Measurements from ENCODE around the gene TMEM132E.

The TMEM132E gene

DNA sequence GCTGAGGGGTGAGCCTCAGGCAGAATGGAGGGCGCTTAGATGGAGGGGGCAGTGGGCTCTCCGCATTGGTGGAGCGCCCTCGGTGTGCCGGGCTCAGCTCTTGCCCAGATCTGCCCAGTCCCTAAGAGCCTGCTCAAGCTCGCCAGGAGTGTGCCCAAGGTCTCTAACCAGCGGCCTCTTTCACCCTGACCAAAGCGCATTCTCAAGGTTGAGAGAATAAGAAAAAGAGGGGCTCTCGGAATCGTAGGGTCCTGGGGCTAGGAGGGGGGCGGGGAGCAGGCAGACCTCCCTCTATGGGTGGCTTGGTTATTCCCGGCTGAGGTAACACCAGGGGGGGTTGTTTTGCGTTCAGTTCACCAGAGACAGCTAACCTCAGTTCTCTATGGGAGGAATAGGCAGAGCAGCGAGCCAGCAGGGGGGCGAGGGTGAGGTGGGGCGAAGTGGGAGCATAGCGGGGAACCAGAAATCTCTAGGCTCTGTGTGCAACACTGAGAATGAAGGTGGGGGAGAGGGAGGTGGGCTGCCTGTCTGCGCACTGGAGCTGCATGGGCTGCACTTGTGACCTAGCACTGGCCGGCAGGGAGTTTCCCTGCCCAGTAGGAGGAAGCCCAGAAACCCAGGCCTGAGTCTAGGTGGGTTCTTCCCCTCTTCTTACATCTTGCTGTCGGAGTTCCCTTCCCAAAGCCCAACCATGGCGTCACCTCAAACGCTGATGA lies 3.0 kb downstream of the TMEM132E start:
- Histone ChIP-seq H3K4me1 (ENCODE audit: low read length) (no peaks in the 10 kb centered on the region), H3K27ac (ENCODE audit: low read length) (no peak overlapping the region), H2AFZ (ENCODE audit: low read depth, low read length) (no peak overlapping the region), H3K4me2 (ENCODE audit: low read length) (no peak overlapping the region), H3K36me3 (replicated peaks; ENCODE audit: low read depth, low read length) (no peaks in the 10 kb centered on the region), H3K27me3 (ENCODE audit: low read depth, low read length) (peaks cover 40% of the 10 kb centered on the region), H3K79me2 (ENCODE audit: low read length) (no peaks in the 10 kb centered on the region), H4K20me1 (ENCODE audit: insufficient read depth, low read length) (no peaks in the 10 kb centered on the region), H3K4me3 (ENCODE audit: low read length) (no peak overlapping the region), H3K9me3 (ENCODE audit: insufficient read depth, low read length) (no peaks in the 10 kb centered on the region), H3K9ac (ENCODE audit: low read length) (no peak overlapping the region)
- no peak for TF ChIP-seq EZH2phosphoT487 (IDR thresholded peaks at IDR 0.05; ENCODE audit: low read depth)
- TF ChIP-seq, protein P1, sequence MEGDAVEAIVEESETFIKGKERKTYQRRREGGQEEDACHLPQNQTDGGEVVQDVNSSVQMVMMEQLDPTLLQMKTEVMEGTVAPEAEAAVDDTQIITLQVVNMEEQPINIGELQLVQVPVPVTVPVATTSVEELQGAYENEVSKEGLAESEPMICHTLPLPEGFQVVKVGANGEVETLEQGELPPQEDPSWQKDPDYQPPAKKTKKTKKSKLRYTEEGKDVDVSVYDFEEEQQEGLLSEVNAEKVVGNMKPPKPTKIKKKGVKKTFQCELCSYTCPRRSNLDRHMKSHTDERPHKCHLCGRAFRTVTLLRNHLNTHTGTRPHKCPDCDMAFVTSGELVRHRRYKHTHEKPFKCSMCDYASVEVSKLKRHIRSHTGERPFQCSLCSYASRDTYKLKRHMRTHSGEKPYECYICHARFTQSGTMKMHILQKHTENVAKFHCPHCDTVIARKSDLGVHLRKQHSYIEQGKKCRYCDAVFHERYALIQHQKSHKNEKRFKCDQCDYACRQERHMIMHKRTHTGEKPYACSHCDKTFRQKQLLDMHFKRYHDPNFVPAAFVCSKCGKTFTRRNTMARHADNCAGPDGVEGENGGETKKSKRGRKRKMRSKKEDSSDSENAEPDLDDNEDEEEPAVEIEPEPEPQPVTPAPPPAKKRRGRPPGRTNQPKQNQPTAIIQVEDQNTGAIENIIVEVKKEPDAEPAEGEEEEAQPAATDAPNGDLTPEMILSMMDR (IDR thresholded peaks at IDR 0.05; ENCODE audit: low read depth, low read length) = no peak

DNA sequence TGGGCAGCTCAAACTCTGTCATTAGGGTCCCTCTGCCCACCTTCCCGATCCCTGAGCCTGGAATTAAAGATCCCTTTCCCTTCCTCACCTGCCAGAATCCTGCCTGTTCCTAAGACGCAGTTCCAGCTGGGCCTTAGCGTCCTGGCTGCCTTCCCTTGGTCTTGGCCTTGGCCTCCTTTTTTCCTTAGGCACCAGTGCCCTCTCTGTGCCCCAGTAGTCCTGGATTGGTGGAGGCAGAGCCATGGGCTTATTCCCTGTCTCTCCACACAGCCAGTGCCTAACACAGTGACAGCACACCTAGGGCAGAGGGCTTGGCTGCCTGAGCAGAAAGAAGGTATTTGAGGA lies 3.5 kb downstream of the TMEM132E start:
- H3K79me2 ChIP-seq (ENCODE audit: low read length) = no peaks in the 10 kb centered on the region
- no peak overlapping the region for H3K4me3 ChIP-seq (ENCODE audit: low read length)
- no peaks in the 10 kb centered on the region for H3K36me3 ChIP-seq (replicated peaks; ENCODE audit: low read depth, low read length)
- H3K27me3 ChIP-seq (ENCODE audit: low read depth, low read length) = peaks cover 40% of the 10 kb centered on the region
- H3K4me2 ChIP-seq (ENCODE audit: low read length) = no peak overlapping the region
- no peaks in the 10 kb centered on the region for H3K4me1 ChIP-seq (ENCODE audit: low read length)
- no peak for TF ChIP-seq EZH2phosphoT487 (IDR thresholded peaks at IDR 0.05; ENCODE audit: low read depth)
- TF ChIP-seq, protein P1 (IDR thresholded peaks at IDR 0.05; ENCODE audit: low read depth, low read length) = no peak
- no peak overlapping the region for H2AFZ ChIP-seq (ENCODE audit: low read depth, low read length)
- no peak overlapping the region for H3K9ac ChIP-seq (ENCODE audit: low read length)
- no peak overlapping the region for H3K27ac ChIP-seq (ENCODE audit: low read length)
- no peaks in the 10 kb centered on the region for H4K20me1 ChIP-seq (ENCODE audit: insufficient read depth, low read length)
- H3K9me3 ChIP-seq (ENCODE audit: insufficient read depth, low read length) = no peaks in the 10 kb centered on the region

DNA sequence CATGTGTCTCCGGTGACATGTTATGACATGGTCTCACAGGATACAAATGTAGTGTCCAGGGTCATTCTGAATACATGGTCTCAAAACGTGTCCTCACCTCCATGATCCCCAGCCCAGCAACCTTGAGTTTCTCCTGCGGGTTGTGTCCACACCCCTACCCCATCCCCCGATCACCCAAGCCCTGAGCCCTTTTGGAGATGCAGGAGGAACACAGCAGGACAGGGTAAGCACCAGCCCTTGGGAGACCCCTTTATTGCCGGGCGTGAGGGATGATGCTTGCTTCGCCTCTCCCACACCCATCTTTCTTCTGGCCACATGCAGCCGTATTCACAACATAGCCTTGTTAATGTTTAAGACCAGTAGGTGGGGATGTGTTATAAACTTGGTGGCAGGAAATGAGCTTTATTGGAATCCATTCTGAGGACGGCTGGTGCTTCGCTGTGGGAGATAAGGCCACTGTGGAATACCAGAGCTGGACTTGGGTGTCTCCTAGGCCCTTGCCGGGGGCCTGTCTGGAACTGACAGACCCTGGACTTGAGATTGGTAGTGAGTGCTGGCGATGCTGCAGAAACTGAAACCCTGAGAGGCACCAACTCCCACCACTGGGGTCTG lies 5.5 kb downstream of the TMEM132E start:
- Histone ChIP-seq H3K9me3 (ENCODE audit: insufficient read depth, low read length) (no peaks in the 10 kb centered on the region), H2AFZ (ENCODE audit: low read depth, low read length) (no peak overlapping the region), H3K4me3 (ENCODE audit: low read length) (0 out of 2 replicates have a peak overlapping the region, but pooled peaks have one; percentile 38), H3K79me2 (ENCODE audit: low read length) (no peaks in the 10 kb centered on the region), H3K4me1 (ENCODE audit: low read length) (no peaks in the 10 kb centered on the region), H3K27ac (ENCODE audit: low read length) (no peak overlapping the region), H3K4me2 (ENCODE audit: low read length) (peak overlapping the region; percentile 35; the same call in 1 of the 2 replicates), H3K27me3 (ENCODE audit: low read depth, low read length) (peaks cover 56% of the 10 kb centered on the region), H3K36me3 (replicated peaks; ENCODE audit: low read depth, low read length) (no peaks in the 10 kb centered on the region), H4K20me1 (ENCODE audit: insufficient read depth, low read length) (no peaks in the 10 kb centered on the region), H3K9ac (ENCODE audit: low read length) (no peak overlapping the region)
- TF ChIP-seq, protein P1 (IDR thresholded peaks at IDR 0.05; ENCODE audit: low read depth, low read length) = peak; percentile 53
- TF ChIP-seq EZH2phosphoT487 (IDR thresholded peaks at IDR 0.05; ENCODE audit: low read depth) = no peak

DNA sequence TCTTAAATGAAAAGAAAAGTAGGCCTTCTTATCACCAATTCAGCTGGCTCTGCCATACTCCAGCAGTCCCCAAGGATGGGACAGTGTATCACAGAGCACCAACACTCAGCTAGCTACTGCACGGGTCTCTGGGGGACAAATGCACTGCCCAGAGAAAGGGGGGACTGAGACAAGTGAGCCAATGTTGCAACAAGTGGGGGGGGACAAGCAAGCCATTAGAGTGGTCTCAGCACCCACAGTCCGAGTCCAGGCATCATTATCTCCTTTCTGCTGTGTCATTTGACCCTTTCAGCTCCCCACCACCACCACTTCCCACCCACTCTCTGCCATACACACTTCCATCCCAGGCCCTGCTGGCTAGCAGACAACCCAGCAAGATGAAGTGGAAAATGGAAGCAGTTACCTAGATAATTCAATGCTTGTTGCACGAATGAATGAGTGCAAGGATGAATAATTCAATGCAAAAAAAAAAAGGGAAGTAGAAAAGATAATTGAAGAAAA lies 7.0 kb downstream of the TMEM132E start:
- Histone ChIP-seq H3K79me2 (ENCODE audit: low read length) (no peaks in the 10 kb centered on the region), H3K9ac (ENCODE audit: low read length) (no peak overlapping the region), H3K36me3 (replicated peaks; ENCODE audit: low read depth, low read length) (no peaks in the 10 kb centered on the region), H3K27ac (ENCODE audit: low read length) (no peak overlapping the region), H3K4me3 (ENCODE audit: low read length) (no peak overlapping the region), H3K9me3 (ENCODE audit: insufficient read depth, low read length) (no peaks in the 10 kb centered on the region), H4K20me1 (ENCODE audit: insufficient read depth, low read length) (no peaks in the 10 kb centered on the region), H3K4me1 (ENCODE audit: low read length) (no peaks in the 10 kb centered on the region), H3K4me2 (ENCODE audit: low read length) (no peak overlapping the region), H3K27me3 (ENCODE audit: low read depth, low read length) (peaks cover 66% of the 10 kb centered on the region), H2AFZ (ENCODE audit: low read depth, low read length) (no peak overlapping the region)
- TF ChIP-seq, protein P1 (IDR thresholded peaks at IDR 0.05; ENCODE audit: low read depth, low read length) = no peak
- TF ChIP-seq EZH2phosphoT487 (IDR thresholded peaks at IDR 0.05; ENCODE audit: low read depth) = no peak

Measured in OCI-LY3 (cell line).